HEK293 (cell line): ENCODE measurements around the gene EML4.
"Not testable (repeated sequence)": the region's sequence is repeated elsewhere in the genome, so short reads cannot be mapped to it uniquely, and the experiment has no call there.

Source experiments
- CTCF ChIA-PET: fragments of 350-600 bp; formaldehyde crosslinking; extraction: SDS; loops from one replicate; lab custom pipeline; 2021; ENCODE audit warnings: antibody characterized with exemption; lab: Yijun Ruan, JAX
- POLR2A ChIA-PET: fragments of 300-600 bp; formaldehyde crosslinking; extraction: SDS; loops from one replicate; lab custom pipeline; 2020; ENCODE audit warnings: antibody characterized with exemption, inconsistent platforms; lab: Yijun Ruan, JAX
- H3K27ac ChIP-seq: fragments of 200-500 bp; sonication (Bioruptor generic); 2 replicates; pipeline ENCODE4 v1.5.1; 2014; ENCODE audit warnings: low read depth, low read length, control low read depth, inconsistent platforms; ENCODE audit errors: extremely low read depth
- H3K36me3 ChIP-seq, 2 experiments: fragments of 200-500 bp in 1 of 2; sonication (Bioruptor generic) in 1 of 2; 1 replicate in 1 of 2; 2 replicates in 1 of 2; pipeline ENCODE4 v1.5.1; 2014 to 2017; ENCODE audit warnings: inconsistent platforms in 2 of 2, low read length in 2 of 2; ENCODE audit not compliant: control insufficient read depth in 2 of 2, insufficient read depth in 1 of 2
- H3K4me1 ChIP-seq: fragments of 200-500 bp; sonication (Bioruptor generic); 2 replicates; pipeline ENCODE4 v1.5.1; 2014; ENCODE audit warnings: mild to moderate bottlenecking, low read length, inconsistent platforms; ENCODE audit not compliant: control insufficient read depth, insufficient read depth
- H3K4me3 ChIP-seq: 2 replicates; pipeline ENCODE4 v1.5.1; 2011; ENCODE audit warnings: low read depth, mild to moderate bottlenecking, control low read depth, low read length, moderate library complexity
- H3K9me3 ChIP-seq: fragments of 200-500 bp; sonication (Bioruptor generic); 2 replicates; pipeline ENCODE4 v1.5.1; 2014; ENCODE audit warnings: low read depth, low read length, inconsistent platforms; ENCODE audit not compliant: control insufficient read depth, insufficient read depth
- ATF2 ChIP-seq: fragments of 450-650 bp; formaldehyde crosslinking; IDR thresholded peaks from 2 replicates; pipeline ENCODE4 v1.5.1; 2016; ENCODE audit warnings: missing biosample characterization, missing genetic modification characterization, low read depth
- PBX3 ChIP-seq: sonication (generic); formaldehyde crosslinking; IDR thresholded peaks from 2 replicates; pipeline ENCODE4 v1.8.1; 2022; ENCODE audit warnings: mild to moderate bottlenecking, moderate library complexity, missing genetic modification reagents
- REST ChIP-seq: fragments of 450-650 bp; formaldehyde crosslinking; IDR thresholded peaks from 2 replicates; pipeline ENCODE4 v1.5.1; 2016; ENCODE audit warnings: missing biosample characterization, missing genetic modification characterization
- ZBTB20 ChIP-seq: fragments of 450-650 bp; formaldehyde crosslinking; IDR thresholded peaks from 2 replicates; pipeline ENCODE4 v1.5.1; 2016; ENCODE audit warnings: missing biosample characterization, missing genetic modification characterization
- ZBTB48 ChIP-seq: fragments of 450-650 bp; formaldehyde crosslinking; IDR thresholded peaks from 2 replicates; pipeline ENCODE4 v1.5.1; 2016; ENCODE audit warnings: missing biosample characterization, missing genetic modification characterization
- ZBTB49 ChIP-seq: fragments of 450-650 bp; formaldehyde crosslinking; IDR thresholded peaks from 2 replicates; pipeline ENCODE4 v1.5.1; 2016; ENCODE audit warnings: missing biosample characterization, missing genetic modification characterization, low read depth
- ZEB2 ChIP-seq: fragments of 450-650 bp; formaldehyde crosslinking; IDR thresholded peaks from 2 replicates; pipeline ENCODE4 v1.5.1; 2016; ENCODE audit warnings: missing biosample characterization, missing genetic modification characterization
- ZFHX2 ChIP-seq: fragments of 450-650 bp; formaldehyde crosslinking; conservative IDR thresholded peaks from 2 replicates; pipeline ENCODE4 v1.5.1; 2016; ENCODE audit warnings: missing biosample characterization, missing genetic modification characterization
- ZNF394 ChIP-seq: fragments of 450-650 bp; formaldehyde crosslinking; IDR thresholded peaks from 2 replicates; pipeline ENCODE4 v1.5.1; 2016; ENCODE audit warnings: missing biosample characterization, missing genetic modification characterization, mild to moderate bottlenecking, moderate library complexity, borderline replicate concordance
- ZNF585B ChIP-seq: fragments of 450-650 bp; formaldehyde crosslinking; IDR thresholded peaks from 2 replicates; pipeline ENCODE4 v1.5.1; 2016; ENCODE audit warnings: missing biosample characterization, missing genetic modification characterization
- ZNF610 ChIP-seq: fragments of 450-650 bp; formaldehyde crosslinking; IDR thresholded peaks from 2 replicates; pipeline ENCODE4 v1.5.1; 2016; ENCODE audit warnings: missing biosample characterization, missing genetic modification characterization, borderline replicate concordance

The EML4 gene

GRCh38 chr2:42133771-42134195 is 35.4 kb upstream of the EML4 start:
- Histone ChIP-seq H3K4me3 (no peak overlapping the region), H3K36me3 (no peaks in the 10 kb centered on the region), H3K9me3 (no peaks in the 10 kb centered on the region), H3K4me1 (peaks cover 42% of the 10 kb centered on the region), H3K27ac (peak overlapping the region; percentile 82)
- ChIA-PET POLR2A (interaction anchor here (0.6 to 2.0 kb wide), 4 partner anchors 9 to 28 kb away, joined by 3 to 42 read pairs (median 7); no protein-coding TSS in a partner anchor), CTCF (interaction anchor here (1.8 kb wide), 1 partner anchor 36 kb away, joined by 4 read pairs; no protein-coding TSS in a partner anchor)
- TF ChIP-seq ZBTB49 (tag by site-specific recombination) (no peak), PBX3 (CRISPR knock-in tag) (no peak), ZFHX2 (no peak), ZNF585B (no peak), ZBTB48 (tag by site-specific recombination) (no peak), ZNF610 (tag by site-specific recombination) (no peak), ZBTB20 (tag by site-specific recombination) (peak; percentile 76)

GRCh38 chr2:42134401-42134932 is 34.7 kb upstream of the EML4 start:
- H3K36me3 ChIP-seq, H3K9me3 ChIP-seq, H3K27ac ChIP-seq, H3K4me3 ChIP-seq: not testable (repeated sequence)
- ChIA-PET POLR2A (interaction anchor here (0.6 to 0.7 kb wide), 2 partner anchors 19 to 28 kb away, joined by 3 to 5 read pairs; no protein-coding TSS in a partner anchor), CTCF (interaction anchor here (1.8 kb wide), 1 partner anchor 37 kb away, joined by 4 read pairs; no protein-coding TSS in a partner anchor)
- H3K4me1 ChIP-seq, result peaks cover 36% of the 10 kb centered on the region

GRCh38 chr2:42135381-42136312 is 33.5 kb upstream of the EML4 start:
- Histone ChIP-seq H3K4me3 (no peak overlapping the region), H3K36me3 (no peaks in the 10 kb centered on the region)
- ChIA-PET CTCF (interaction anchor here (0.7 to 1.7 kb wide), 6 partner anchors 17 to 72 kb away, joined by 3 read pairs; no protein-coding TSS in a partner anchor), POLR2A (interaction anchor here (0.7 kb wide), 1 partner anchor 29 kb away, joined by 5 read pairs; no protein-coding TSS in a partner anchor)
- no peak for TF ChIP-seq ZEB2 (tag by site-specific recombination)
- no peak for TF ChIP-seq REST (tag by site-specific recombination)
- TF ChIP-seq ATF2 (tag by site-specific recombination), result peak; percentile 57; the same call in 1 of the 2 replicates
- no peak for TF ChIP-seq ZBTB49 (tag by site-specific recombination)
- TF ChIP-seq ZNF394 (tag by site-specific recombination), result no peak
- TF ChIP-seq, all 188 proteins: peak for 1
- peaks cover 35% of the 10 kb centered on the region for H3K4me1 ChIP-seq
- H3K27ac ChIP-seq, result no peak overlapping the region
- no peaks in the 10 kb centered on the region for H3K9me3 ChIP-seq
